ENCODE results near the gene IGFLR1.

Gene IGFLR1

GRCh38 chr19:35742121-35742724, at the start of gene IGFLR1:
Gene IGFLR1 (minus strand): TSS chr19:35742452. CDS start chr19:35741180, 1,272 bp downstream.
- peak in 1 of 2 donors; percentile 41 for DNase-seq (ENCODE audit: low read depth in 2 of 2)

- DNase-seq (ENCODE audit: low read depth in 2 of 2) = no peak
Measured at GRCh38 chr19:35791814-35792279, 49.6 kb upstream of the IGFLR1 start.

- DNase-seq (ENCODE audit: low read depth in 2 of 2) = no peak
Measured at GRCh38 chr19:35790981-35791813, 48.9 kb upstream of the IGFLR1 start.

- no peak for DNase-seq (ENCODE audit: low read depth in 2 of 2)
Measured at GRCh38 chr19:35789978-35790944, 48.0 kb upstream of the IGFLR1 start.

- no peak for DNase-seq (ENCODE audit: low read depth in 2 of 2)
Measured at GRCh38 chr19:35789195-35789977, 47.1 kb upstream of the IGFLR1 start.

GRCh38 chr19:35788205-35788960, 46.1 kb upstream of the IGFLR1 start:
- DNase-seq (ENCODE audit: low read depth in 2 of 2) = no peak

- no peak for DNase-seq (ENCODE audit: low read depth in 2 of 2)
Measured at GRCh38 chr19:35787227-35787799, 45.1 kb upstream of the IGFLR1 start.

GRCh38 chr19:35786299-35787160, 44.3 kb upstream of the IGFLR1 start:
- DNase-seq (ENCODE audit: low read depth in 2 of 2) = no peak

- DNase-seq (ENCODE audit: low read depth in 2 of 2) = no peak
Measured at GRCh38 chr19:35785339-35785627, 43.0 kb upstream of the IGFLR1 start.

GRCh38 chr19:35784503-35785338, 42.5 kb upstream of the IGFLR1 start:
- DNase-seq (ENCODE audit: low read depth in 2 of 2) = no peak

GRCh38 chr19:35783469-35784434, 41.5 kb upstream of the IGFLR1 start:
- no peak for DNase-seq (ENCODE audit: low read depth in 2 of 2)

- DNase-seq (ENCODE audit: low read depth in 2 of 2) = no peak
Measured at GRCh38 chr19:35782589-35782988, 40.3 kb upstream of the IGFLR1 start.

GRCh38 chr19:35781650-35782049, 39.4 kb upstream of the IGFLR1 start:
- DNase-seq (ENCODE audit: low read depth in 2 of 2) = no peak

GRCh38 chr19:35780717-35781116, 38.5 kb upstream of the IGFLR1 start:
- DNase-seq (ENCODE audit: low read depth in 2 of 2) = no peak

GRCh38 chr19:35780058-35780457, 37.8 kb upstream of the IGFLR1 start:
- no peak for DNase-seq (ENCODE audit: low read depth in 2 of 2)

GRCh38 chr19:35779033-35779432, 36.8 kb upstream of the IGFLR1 start:
- DNase-seq (ENCODE audit: low read depth in 2 of 2) = no peak

GRCh38 chr19:35777961-35778360, 35.7 kb upstream of the IGFLR1 start:
- DNase-seq (ENCODE audit: low read depth in 2 of 2) = no peak

Measured in stimulated activated CD4-positive, alpha-beta T cell treated with anti-CD3 and anti-CD28 coated beads, Interleukin-1b, Interleukin-23, amount 100 ng/mL, for 1 hour (primary cell).